H9 (cell line): ENCODE measurements around the gene CARM1. TPM values are rescaled to one million over a fixed set of nuclear protein-coding genes. Genes with fewer than 3 reads are reported as not detected.
A peak's percentile ranks its signal among the peaks of the same experiment; 100 is the strongest.

Source experiments
- DNase-seq: peaks from one replicate; pipeline ENCODE4 v3.0.0-alpha.2; 2017
- H2AFZ ChIP-seq: one replicate; pipeline ENCODE4 v1.6.1; 2013; ENCODE audit warnings: mild to moderate bottlenecking, low read length, control low read depth, moderate library complexity
- H2AK5ac ChIP-seq: 2 replicates; pipeline ENCODE4 v1.6.1; 2013; ENCODE audit warnings: low read length, control low read depth, mixed read lengths; ENCODE audit not compliant: insufficient read length
- H2BK120ac ChIP-seq: one replicate; pipeline ENCODE4 v1.6.1; 2013; ENCODE audit warnings: low read depth, mild to moderate bottlenecking, low read length, control low read depth, inconsistent platforms; ENCODE audit not compliant: poor library complexity, severe bottlenecking
- H2BK12ac ChIP-seq: 2 replicates; pipeline ENCODE4 v1.6.1; 2013; ENCODE audit warnings: low read length, control low read depth, mixed read lengths, low read depth; ENCODE audit not compliant: insufficient read length
- H2BK15ac ChIP-seq: 2 replicates; pipeline ENCODE4 v1.6.1; 2013; ENCODE audit warnings: low read depth, low read length, control low read depth
- H2BK20ac ChIP-seq: one replicate; pipeline ENCODE4 v1.6.1; 2013; ENCODE audit warnings: low read depth, mild to moderate bottlenecking, low read length, control low read depth, inconsistent platforms; ENCODE audit not compliant: poor library complexity, severe bottlenecking
- H2BK5ac ChIP-seq: 2 replicates; pipeline ENCODE4 v1.6.1; 2013; ENCODE audit warnings: low read length, control low read depth, mixed read lengths; ENCODE audit not compliant: insufficient read length
- H3K14ac ChIP-seq: 2 replicates; pipeline ENCODE4 v1.6.1; 2013; ENCODE audit warnings: low read length, control low read depth; ENCODE audit not compliant: insufficient read depth
- H3K18ac ChIP-seq: 2 replicates; pipeline ENCODE4 v1.6.1; 2013; ENCODE audit warnings: low read depth, mild to moderate bottlenecking, mixed read lengths, low read length, control low read depth; ENCODE audit not compliant: insufficient read length
- H3K23ac ChIP-seq: 2 replicates; pipeline ENCODE4 v1.6.1; 2013; ENCODE audit warnings: low read length, control low read depth, mixed read lengths, low read depth; ENCODE audit not compliant: insufficient read length
- H3K23me2 ChIP-seq: 2 replicates; pipeline ENCODE4 v1.6.1; 2013; ENCODE audit warnings: low read depth, mild to moderate bottlenecking, mixed read lengths, low read length, control low read depth; ENCODE audit not compliant: insufficient read length, poor library complexity, severe bottlenecking
- H3K27ac ChIP-seq: 2 replicates; pipeline ENCODE4 v1.5.1; 2013; ENCODE audit warnings: low read length, control low read depth, mixed read lengths, low read depth; ENCODE audit not compliant: insufficient read length
- H3K27me3 ChIP-seq: 2 replicates; pipeline ENCODE4 v1.6.1; 2013; ENCODE audit warnings: low read length, control low read depth, inconsistent platforms; ENCODE audit not compliant: insufficient read depth
- H3K4ac ChIP-seq: 2 replicates; pipeline ENCODE4 v1.6.1; 2013; ENCODE audit warnings: low read depth, mild to moderate bottlenecking, control low read depth, inconsistent platforms, low read length, moderate library complexity
- H3K4me1 ChIP-seq: 2 replicates; pipeline ENCODE4 v1.6.1; 2013; ENCODE audit warnings: low read length, control low read depth, inconsistent platforms; ENCODE audit not compliant: insufficient read depth
- H3K4me2 ChIP-seq: 2 replicates; pipeline ENCODE4 v1.6.1; 2013; ENCODE audit warnings: low read length, control low read depth, mixed read lengths; ENCODE audit not compliant: insufficient read length, insufficient read depth
- H3K56ac ChIP-seq: 2 replicates; pipeline ENCODE4 v1.6.1; 2013; ENCODE audit warnings: low read depth, mild to moderate bottlenecking, mixed read lengths, low read length, control low read depth; ENCODE audit not compliant: insufficient read length
- H3K79me1 ChIP-seq: 2 replicates; pipeline ENCODE4 v1.6.1; 2013; ENCODE audit warnings: low read depth, mild to moderate bottlenecking, moderate library complexity, low read length, control low read depth, inconsistent platforms; ENCODE audit not compliant: insufficient read depth, poor library complexity, severe bottlenecking
- H3K79me2 ChIP-seq: 2 replicates; pipeline ENCODE4 v1.6.1; 2013; ENCODE audit warnings: low read length, control low read depth, inconsistent platforms; ENCODE audit not compliant: insufficient read depth
- H3K9ac ChIP-seq: 2 replicates; pipeline ENCODE4 v1.6.1; 2013; ENCODE audit warnings: low read length, control low read depth, mixed read lengths; ENCODE audit not compliant: insufficient read length; ENCODE audit errors: extremely low read depth
- H3K9me3 ChIP-seq: one replicate; pipeline ENCODE4 v1.6.1; 2013; ENCODE audit warnings: low read depth, low read length, inconsistent platforms; ENCODE audit not compliant: control insufficient read depth
- H3T11ph ChIP-seq: one replicate; pipeline ENCODE4 v1.6.1; 2013; ENCODE audit warnings: mild to moderate bottlenecking, low read length, control low read depth, inconsistent platforms
- H4K20me1 ChIP-seq: one replicate; pipeline ENCODE4 v1.6.1; 2013; ENCODE audit not compliant: control insufficient read depth, insufficient read length, insufficient read depth
- H4K5ac ChIP-seq: 2 replicates; pipeline ENCODE4 v1.6.1; 2013; ENCODE audit warnings: low read depth, mild to moderate bottlenecking, mixed read lengths, low read length, control low read depth; ENCODE audit not compliant: insufficient read length
- H4K8ac ChIP-seq: replicated peaks from 2 replicates; pipeline ENCODE4 v1.6.1; 2013; ENCODE audit warnings: low read length, control low read depth, mixed read lengths, low read depth; ENCODE audit not compliant: insufficient read length
- H4K91ac ChIP-seq: 2 replicates; pipeline ENCODE4 v1.6.1; 2013; ENCODE audit warnings: low read depth, mild to moderate bottlenecking, moderate library complexity, mixed read lengths, low read length, control low read depth; ENCODE audit not compliant: insufficient read length
- H3K27ac Mint-ChIP-seq, 3 experiments: 2 replicates in 2 of 3; 3 replicates in 1 of 3; pipeline ENCODE4 v1.8.0; 2020 to 2021; ENCODE audit warnings: mixed read lengths in 3 of 3, mild to moderate bottlenecking in 1 of 3, moderate library complexity in 1 of 3
- H3K27me3 Mint-ChIP-seq: 2 replicates; pipeline ENCODE4 v1.8.0; 2021; ENCODE audit warnings: low read depth, mild to moderate bottlenecking, moderate library complexity, mixed read lengths
- H3K36me3 Mint-ChIP-seq, 3 experiments: 2 replicates in 2 of 3; 3 replicates in 1 of 3; pipeline ENCODE4 v1.8.0; 2020 to 2021; ENCODE audit warnings: low read depth in 3 of 3, mixed read lengths in 3 of 3; ENCODE audit not compliant: insufficient read depth in 1 of 3
- H3K4me1 Mint-ChIP-seq, 2 experiments: 2 replicates each; pipeline ENCODE4 v1.8.0; 2020; ENCODE audit warnings: mixed read lengths in 2 of 2
- H3K4me3 Mint-ChIP-seq, 2 experiments: 2 replicates in 1 of 2; 3 replicates in 1 of 2; pipeline ENCODE4 v1.8.0; 2020 to 2021; ENCODE audit warnings: mild to moderate bottlenecking in 2 of 2, mixed read lengths in 2 of 2, moderate library complexity in 1 of 2
- H3K9me3 Mint-ChIP-seq, 2 experiments: 2 replicates in 1 of 2; 3 replicates in 1 of 2; pipeline ENCODE4 v1.8.0; 2020; ENCODE audit warnings: mild to moderate bottlenecking in 2 of 2, mixed read lengths in 2 of 2, moderate library complexity in 1 of 2
- CTCF ChIP-seq: fragments of 200-600 bp; sonication (generic); conservative IDR thresholded peaks from 3 replicates; pipeline ENCODE4 v1.8.0; 2021; ENCODE audit warnings: antibody characterized with exemption, mild to moderate bottlenecking
- WGBS: extraction: QIAGEN DNeasy Blood & Tissue Kit; methylation state at CpG from one replicate; pipeline ENCODE4 v1.1.7; 2013; ENCODE audit warnings: missing lambda C conversion rate, low lambda C conversion rate, mixed read lengths; ENCODE audit not compliant: insufficient read length; ENCODE audit errors: extremely low coverage; 5-methylcytosine and 5-hydroxymethylcytosine counted together
- total RNA-seq: library from RNA; stranded (reverse); gene quantifications from 2 replicates; pipeline ENCODE4 v1.2.1, GENCODE V29; 2021

CARM1 gene
- total RNA-seq, 1 experiment from 2014 or later = 111 TPM

GRCh38 chr19:10863107-10863717 lies 8.1 kb upstream of the CARM1 start:
- Histone ChIP-seq H3K4ac (no peak overlapping the region), H3K23me2 (no peaks in the 10 kb centered on the region), H3K18ac (no peak overlapping the region), H3K4me1 (0 out of 2 replicates have a peak, but pooled peaks cover 2% of the 10 kb centered on the region), H3T11ph (no peak overlapping the region), H2BK12ac (no peak overlapping the region), H2BK5ac (no peak overlapping the region), H3K4me2 (no peak overlapping the region), H3K23ac (no peak overlapping the region), H4K8ac (no peak overlapping the region), H3K9ac (no peak overlapping the region), H3K14ac (no peak overlapping the region), H3K27me3 (no peaks in the 10 kb centered on the region), H2BK15ac (no peak overlapping the region), H2AK5ac (no peak overlapping the region), H2BK120ac (no peak overlapping the region), H3K27ac (no peak overlapping the region), H3K9me3 (no peaks in the 10 kb centered on the region), H2AFZ (no peak overlapping the region), H3K56ac (no peak overlapping the region), H3K79me1 (no peaks in the 10 kb centered on the region), H3K79me2 (no peaks in the 10 kb centered on the region; the same call in 1 of the 2 replicates), H2BK20ac (no peak overlapping the region), H4K5ac (no peak overlapping the region), H4K20me1 (no peaks in the 10 kb centered on the region), H4K91ac (no peak overlapping the region)
- no peak for TF ChIP-seq CTCF
- Mint-ChIP-seq H3K27me3 (no peaks in the 10 kb centered on the region), H3K4me1 (peaks cover 6 to 20% of the 10 kb centered on the region in 2 experiments), H3K4me3 (no peak overlapping the region; a peak in 1 of 5 replicates), H3K9me3 (no peaks in the 10 kb centered on the region), H3K36me3 (no peaks in the 10 kb centered on the region), H3K27ac (peak overlapping the region in 1 of 3 experiments; percentile 87; a peak in 2 of 7 replicates)
- no peak for DNase-seq
- WGBS = no CpG with 5 or more reads among the region's 18 CpGs
